Fibroblast of pulmonary artery (primary cell): ENCODE measurements around the gene LARGE1.

Experiments
- DNase-seq: peaks from one replicate; pipeline ENCODE4 v3.0.0-alpha.2; 2010; ENCODE audit warnings: low read depth
- H3K4me3 ChIP-seq: replicated peaks from 2 replicates; pipeline ENCODE4 v1.5.1; 2011; ENCODE audit warnings: low read depth, mild to moderate bottlenecking, control low read depth, low read length, moderate library complexity
- TF ChIP-seq, protein P1 (sequence below): IDR thresholded peaks from 2 replicates; pipeline ENCODE4 v1.5.1; 2011; ENCODE audit warnings: mild to moderate bottlenecking, control low read depth, low read length, inconsistent platforms; ENCODE audit errors: missing control alignments

The LARGE1 gene

DNA sequence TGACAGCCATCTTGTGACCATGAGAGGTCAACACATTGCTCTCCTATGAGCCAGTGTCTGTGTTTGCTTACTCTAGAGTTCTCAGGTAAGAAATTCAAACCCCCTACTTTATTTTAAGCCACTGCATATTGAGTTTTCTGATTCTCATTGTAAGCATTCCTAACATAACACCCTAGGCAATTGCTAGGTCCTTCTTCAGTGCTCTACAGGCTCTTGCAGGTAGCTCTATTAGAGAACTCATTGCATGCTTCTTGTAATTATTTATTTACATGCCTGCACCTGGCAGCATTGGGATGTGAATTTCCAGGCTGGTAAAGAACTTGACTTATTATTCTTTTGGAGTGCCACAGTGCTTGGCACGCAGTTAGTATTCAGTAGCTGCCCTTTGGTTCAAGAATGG, 573.3 kb downstream of the LARGE1 start:
- no peak overlapping the region for H3K4me3 ChIP-seq
- DNase-seq = no peak
- TF ChIP-seq, protein P1, sequence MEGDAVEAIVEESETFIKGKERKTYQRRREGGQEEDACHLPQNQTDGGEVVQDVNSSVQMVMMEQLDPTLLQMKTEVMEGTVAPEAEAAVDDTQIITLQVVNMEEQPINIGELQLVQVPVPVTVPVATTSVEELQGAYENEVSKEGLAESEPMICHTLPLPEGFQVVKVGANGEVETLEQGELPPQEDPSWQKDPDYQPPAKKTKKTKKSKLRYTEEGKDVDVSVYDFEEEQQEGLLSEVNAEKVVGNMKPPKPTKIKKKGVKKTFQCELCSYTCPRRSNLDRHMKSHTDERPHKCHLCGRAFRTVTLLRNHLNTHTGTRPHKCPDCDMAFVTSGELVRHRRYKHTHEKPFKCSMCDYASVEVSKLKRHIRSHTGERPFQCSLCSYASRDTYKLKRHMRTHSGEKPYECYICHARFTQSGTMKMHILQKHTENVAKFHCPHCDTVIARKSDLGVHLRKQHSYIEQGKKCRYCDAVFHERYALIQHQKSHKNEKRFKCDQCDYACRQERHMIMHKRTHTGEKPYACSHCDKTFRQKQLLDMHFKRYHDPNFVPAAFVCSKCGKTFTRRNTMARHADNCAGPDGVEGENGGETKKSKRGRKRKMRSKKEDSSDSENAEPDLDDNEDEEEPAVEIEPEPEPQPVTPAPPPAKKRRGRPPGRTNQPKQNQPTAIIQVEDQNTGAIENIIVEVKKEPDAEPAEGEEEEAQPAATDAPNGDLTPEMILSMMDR = no peak

DNA sequence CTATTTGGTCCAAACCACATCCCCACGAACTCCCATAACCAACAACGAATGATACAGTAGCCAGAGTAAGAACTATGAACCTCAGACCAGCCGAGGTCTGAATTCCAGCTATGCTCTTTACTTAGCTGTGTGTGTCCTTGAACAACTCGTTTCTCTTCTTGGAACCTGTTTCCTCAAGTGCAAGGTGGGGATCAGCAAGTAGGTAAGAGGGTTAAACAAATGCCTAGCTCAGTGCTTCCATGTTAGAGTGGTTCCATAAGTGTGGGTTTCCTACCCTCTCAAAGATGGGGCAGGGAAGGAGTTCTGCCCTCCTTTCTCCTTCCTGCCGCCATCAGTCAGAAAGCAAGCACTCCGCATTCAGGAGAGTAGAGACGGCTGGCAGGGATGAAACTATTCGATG, 578.7 kb downstream of the LARGE1 start:
- no peak for DNase-seq
- TF ChIP-seq, protein P1 = no peak

DNA sequence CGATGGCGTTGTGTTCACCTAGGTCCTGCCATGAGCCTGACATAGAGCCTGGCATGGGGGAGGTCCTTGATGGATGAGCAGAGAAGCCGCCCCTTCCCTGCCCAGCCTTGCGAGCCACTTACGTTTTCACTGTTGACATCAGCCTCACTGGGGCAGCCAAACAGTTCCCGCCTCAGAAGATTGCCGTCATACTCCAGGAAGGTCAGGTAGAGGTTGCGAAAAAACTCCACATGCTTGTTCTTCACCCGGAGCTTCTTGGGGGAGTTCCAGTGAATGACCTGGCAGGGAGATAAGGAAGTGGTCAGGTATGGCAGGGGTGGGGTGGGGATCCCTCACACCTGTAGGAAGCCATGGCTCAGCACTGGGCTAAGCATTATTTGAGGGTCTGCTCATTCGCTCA, 582.8 kb downstream of the LARGE1 start:
- no peak overlapping the region for H3K4me3 ChIP-seq
- TF ChIP-seq, protein P1 = no peak
- DNase-seq = no peak

More for the DNA sequence above, 578.7 kb downstream of the LARGE1 start:
- H3K4me3 ChIP-seq = no peak overlapping the region

DNA sequence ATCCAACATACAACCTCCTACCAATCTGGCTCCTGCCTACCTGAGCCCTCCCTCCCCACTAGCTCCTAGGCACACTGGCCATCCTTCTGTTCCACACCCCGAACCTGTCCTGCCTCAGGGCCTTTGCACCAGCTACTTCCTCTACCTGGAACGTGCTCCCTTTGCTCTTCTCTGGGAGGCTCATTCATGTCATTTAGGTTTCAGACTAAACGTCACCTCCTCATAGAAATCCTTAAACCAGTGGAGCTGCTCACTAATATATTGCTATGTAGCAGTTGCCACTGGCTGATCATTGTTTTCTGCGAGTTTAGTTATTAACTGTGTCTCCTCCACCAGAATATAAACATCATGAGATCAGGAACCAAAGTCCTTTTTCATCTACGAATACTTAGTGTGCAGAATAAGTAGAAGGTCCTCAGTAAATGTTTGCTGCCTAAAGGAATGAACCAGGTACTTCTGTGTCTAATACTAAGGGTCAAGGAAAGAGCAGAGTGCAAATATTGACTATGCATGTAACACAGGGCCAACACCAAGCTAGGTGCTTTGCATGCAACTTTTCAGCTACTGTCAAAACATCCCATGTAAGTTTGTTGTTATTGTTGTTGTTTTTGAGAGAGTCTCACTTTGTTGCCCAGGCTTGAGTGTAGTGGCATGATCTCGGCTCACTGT, 584.5 kb downstream of the LARGE1 start:
- DNase-seq = no peak
- TF ChIP-seq, protein P1 = no peak
- no peak overlapping the region for H3K4me3 ChIP-seq

DNA sequence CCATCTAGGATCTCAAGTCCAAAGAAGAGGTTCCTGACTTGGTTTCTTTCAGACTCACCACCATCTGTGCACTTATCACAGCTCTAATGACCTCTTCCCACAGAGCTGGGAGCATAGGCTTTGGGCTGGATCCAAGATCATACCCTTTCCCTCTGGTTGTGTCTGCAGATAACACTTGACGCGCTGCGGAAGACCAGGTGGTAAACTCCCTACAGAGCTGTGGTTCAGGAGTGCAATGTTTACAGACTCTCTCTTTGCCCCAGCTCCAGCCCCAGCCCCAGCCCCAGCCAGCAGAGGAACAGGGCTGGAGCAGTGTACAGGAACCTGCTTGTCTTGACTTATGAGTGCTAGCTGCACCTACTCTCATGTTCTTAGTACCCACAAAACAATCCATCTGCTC, 587.7 kb downstream of the LARGE1 start:
- no peak for DNase-seq
- H3K4me3 ChIP-seq = no peak overlapping the region
- TF ChIP-seq, protein P1 = no peak

DNA sequence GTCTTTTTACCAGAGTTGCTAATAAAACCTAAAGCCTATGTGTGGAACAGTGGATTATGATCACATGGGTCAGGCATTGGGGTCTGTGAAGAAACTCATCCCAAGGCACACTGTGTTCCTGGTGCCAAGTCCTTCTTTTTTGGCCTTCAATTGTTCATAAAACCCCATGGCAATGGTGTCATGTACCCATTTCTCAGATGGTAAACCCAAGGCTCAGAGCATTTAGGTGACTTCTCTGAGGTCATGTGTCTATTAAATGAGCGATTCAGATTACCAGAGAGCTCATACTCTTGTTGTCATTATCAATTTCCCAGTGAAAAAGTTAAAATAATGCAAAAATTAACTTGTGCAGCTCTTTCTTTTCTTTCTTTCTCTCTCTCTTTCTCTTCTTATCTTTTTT, 589.3 kb downstream of the LARGE1 start:
- TF ChIP-seq, protein P1 = no peak
- H3K4me3 ChIP-seq = no peak overlapping the region
- DNase-seq = no peak

DNA sequence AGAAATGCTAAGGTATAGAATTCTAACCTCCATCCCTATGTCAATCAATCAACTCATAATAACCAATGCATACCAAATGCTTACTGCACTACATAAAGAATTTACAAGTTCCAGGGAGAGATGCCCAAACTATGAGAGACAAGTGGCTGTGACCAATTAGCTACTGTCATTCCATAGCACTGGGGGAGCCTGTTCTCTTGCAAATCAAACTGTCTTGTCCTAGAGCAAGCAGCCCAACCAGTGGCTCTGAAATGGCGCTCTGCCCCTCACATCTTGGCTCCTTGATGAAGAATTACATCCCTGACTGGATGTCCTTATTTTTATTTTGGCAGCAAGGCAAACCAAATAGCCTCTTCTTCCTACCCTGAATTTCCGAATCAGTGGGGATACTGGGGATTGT, 589.7 kb downstream of the LARGE1 start:
- no peak overlapping the region for H3K4me3 ChIP-seq
- TF ChIP-seq, protein P1 = no peak
- DNase-seq = no peak
